NCI-H2227 (cell line): ENCODE measurements around the gene PRDX5.
A peak's percentile ranks its signal among the peaks of the same experiment; 100 is the strongest.

Experiments used
- DNase-seq: peaks from one replicate; lab custom pipeline; 2025; ENCODE audit not compliant: unreplicated experiment; lab: John Stamatoyannopoulos, UW

PRDX5 gene

DNA sequence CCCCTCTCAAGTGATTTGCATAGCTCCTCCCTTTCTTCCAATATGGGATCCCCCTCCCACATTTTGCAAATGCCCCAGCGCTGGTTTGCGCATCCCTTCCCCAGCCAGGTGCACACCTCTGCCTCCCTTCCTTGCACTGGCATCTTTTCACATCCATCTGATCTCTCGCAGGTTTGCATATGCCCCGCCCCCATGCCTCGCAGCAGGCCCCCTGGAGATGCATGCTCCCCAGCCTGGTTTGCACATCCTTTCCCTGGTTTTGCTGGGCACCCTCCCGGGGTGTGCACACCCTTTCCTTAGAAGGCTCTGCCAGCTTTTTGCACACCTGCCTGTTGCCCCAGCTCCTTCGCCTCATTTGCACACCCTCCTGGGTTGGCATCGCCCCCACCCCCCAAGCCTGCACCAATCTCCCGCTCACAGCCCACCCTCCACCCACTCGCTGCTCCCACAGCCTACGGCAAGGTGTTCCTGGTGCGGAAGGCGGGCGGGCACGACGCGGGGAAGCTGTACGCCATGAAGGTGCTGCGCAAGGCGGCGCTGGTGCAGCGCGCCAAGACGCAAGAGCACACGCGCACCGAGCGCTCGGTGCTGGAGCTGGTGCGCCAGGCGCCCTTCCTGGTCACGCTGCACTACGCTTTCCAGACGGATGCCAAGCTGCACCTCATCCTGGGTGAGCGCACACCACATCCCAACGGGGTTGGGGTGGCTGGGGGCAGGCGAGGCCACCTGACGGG is 42.0 kb downstream of the PRDX5 start:
- DNase-seq = peak; percentile 46

GRCh38 chr11:64360448-64360921 is 42.6 kb downstream of the PRDX5 start:
- no peak for DNase-seq

GRCh38 chr11:64361659-64362058 is 43.7 kb downstream of the PRDX5 start:
- DNase-seq = no peak

DNA sequence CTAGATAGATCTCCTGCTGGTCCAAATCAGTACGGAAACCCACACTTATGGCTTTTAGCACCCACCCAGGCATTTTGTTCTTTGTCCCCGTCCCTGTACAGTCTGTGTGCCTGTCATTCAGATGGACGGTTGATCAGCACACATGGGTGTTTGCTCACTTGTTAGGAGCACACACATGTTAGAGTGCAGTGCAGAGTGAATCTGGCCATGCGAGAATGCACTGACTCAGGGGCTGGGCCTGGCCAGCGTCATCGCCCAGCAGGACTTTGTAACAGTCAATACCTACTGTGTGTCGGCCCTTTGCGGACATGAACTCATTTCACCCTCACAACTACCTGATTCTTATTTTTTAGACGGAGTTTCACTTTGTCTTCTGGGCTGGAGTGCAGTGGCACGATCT is 44.4 kb downstream of the PRDX5 start:
- DNase-seq = no peak

DNA sequence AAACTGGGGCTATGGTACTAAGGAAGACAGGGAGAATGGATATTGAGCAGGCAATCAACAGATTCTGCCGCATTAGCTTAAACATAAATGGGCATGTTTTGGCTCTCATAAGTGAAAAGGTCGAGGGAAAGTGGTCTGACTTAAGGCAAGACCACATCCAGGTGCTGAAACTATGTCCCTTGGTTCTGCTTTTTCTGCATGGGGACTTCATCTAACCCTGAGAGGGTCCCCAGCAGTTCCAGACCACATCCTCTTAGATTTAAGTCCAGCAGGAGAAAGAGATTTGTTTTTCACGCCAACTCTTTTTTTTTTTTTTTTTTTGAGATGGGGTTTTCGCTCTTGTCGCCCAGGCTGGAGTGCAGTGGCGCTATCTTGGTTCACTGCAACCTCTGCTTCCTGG is 46.5 kb downstream of the PRDX5 start:
- DNase-seq = no peak

DNA sequence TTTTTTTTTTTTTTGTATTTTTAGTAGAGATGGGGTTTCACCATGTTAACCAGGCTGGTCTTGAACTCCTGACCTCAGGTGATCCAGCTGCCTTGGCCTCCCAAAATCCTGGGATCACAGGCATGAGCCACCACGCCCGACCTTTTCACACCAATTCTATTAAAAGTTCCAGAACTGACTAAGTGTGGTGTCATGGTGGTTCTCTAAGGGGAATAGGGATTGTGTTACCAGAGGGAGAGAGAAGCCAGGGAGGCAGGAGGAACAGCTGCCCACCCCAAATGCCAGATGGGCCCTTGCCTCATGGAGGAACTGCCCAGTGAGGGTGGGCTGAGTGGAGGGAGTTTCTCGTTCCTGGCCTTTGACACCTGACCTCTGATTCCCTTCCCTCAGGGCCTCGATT is 47.0 kb downstream of the PRDX5 start:
- no peak for DNase-seq

GRCh38 chr11:64366751-64367150 is 48.8 kb downstream of the PRDX5 start:
- DNase-seq = no peak

DNA sequence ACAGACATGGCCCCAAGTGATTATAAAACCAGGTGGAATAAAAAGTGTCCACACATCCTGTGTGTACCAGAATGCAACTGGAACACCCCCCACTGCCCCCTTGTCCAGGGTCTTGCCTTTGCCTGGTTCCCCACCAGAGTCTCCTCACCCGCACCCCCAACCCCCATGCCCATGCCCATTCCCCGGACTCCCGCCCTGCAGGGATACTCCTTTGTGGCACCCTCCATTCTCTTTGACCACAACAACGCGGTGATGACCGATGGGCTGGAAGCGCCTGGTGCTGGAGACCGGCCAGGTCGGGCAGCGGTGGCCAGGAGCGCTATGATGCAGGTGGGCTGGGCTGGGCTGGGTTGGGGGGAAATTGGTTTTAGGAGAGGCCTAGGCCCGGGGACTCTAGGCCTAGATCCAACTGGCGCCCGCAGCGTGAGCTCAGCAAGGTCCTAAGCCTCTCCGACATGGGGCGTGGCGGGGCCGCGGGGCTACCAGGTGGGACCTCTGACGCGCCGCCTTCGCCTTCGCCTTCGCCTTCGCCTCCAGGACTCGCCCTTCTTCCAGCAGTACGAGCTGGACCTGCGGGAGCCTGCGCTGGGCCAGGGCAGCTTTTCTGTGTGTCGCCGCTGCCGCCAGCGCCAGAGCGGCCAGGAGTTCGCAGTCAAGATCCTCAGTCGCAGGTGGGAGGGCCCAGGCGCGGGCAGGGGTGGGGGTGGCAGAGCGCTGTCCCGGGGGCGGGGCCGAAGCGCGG is 50.2 kb downstream of the PRDX5 start:
- DNase-seq = no peak

DNA sequence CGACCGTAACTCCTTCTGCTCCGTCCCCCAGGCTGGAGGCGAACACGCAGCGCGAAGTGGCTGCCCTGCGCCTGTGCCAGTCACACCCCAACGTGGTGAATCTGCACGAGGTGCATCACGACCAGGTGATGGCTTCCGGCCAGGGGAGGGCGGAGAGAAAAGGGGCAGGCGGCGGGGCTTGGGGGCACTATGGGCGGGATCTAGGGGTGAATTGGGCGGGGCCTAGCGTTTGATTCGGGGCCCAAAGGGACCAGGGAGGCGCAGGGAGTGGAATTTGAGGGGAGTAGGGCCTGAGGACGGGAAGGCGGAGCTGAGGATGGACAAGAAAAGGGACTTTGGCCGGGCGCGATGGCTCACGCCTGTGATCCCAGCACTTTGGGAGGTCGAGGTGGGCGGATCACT is 50.8 kb downstream of the PRDX5 start:
- no peak for DNase-seq

DNA sequence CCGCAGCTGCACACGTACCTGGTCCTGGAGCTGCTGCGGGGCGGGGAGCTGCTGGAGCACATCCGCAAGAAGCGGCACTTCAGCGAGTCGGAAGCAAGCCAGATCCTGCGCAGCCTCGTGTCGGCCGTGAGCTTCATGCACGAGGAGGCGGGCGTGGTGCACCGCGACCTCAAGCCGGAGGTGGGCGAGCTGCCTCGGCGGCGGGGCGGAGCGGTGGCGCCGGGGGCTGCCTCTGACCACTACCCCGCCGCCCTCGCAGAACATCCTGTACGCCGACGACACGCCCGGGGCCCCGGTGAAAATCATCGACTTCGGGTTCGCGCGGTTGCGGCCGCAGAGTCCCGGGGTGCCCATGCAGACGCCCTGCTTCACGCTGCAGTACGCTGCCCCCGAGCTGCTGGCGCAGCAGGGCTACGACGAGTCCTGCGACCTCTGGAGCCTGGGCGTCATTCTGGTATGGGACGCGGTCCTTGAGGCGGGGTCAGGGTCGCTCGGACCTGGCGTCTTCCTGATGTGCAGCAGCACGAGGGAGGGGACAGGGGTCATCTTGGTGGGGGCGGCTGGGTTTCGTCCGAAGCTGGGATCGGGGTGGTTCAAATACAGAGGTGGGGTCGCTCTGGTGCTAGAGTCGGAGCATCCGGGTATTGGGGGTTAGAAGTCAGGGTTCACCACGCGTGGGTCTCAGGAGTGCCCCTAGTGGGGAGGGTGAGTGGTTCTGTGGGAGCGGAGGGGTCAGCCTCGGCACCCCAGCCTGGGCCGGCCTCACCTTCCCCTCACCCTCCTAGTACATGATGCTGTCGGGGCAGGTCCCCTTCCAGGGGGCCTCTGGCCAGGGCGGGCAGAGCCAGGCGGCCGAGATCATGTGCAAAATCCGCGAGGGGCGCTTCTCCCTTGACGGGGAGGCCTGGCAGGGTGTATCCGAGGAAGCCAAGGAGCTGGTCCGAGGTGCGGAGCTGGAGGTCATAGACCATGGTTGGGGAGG is 51.8 kb downstream of the PRDX5 start:
- no peak for DNase-seq

- DNase-seq = no peak
Observed at GRCh38 chr11:64371201-64371600, 53.3 kb downstream of the PRDX5 start.
